Astrocyte of the cerebellum (primary cell): ENCODE results near the gene CRISPLD2.

Experiments used
- DNase-seq: peaks from one replicate; pipeline ENCODE4 v3.0.0-alpha.2; 2011; ENCODE audit warnings: low read depth
- H3K4me3 ChIP-seq: 2 replicates; pipeline ENCODE4 v1.5.1; 2011; ENCODE audit warnings: mild to moderate bottlenecking, low read depth, low read length, moderate library complexity
- in situ Hi-C: cut with HindIII; loops from 2 replicates; pipeline ENCODE4 v1.10.0; 2017; ENCODE audit warnings: low sequenced_read_pairs
- TF ChIP-seq, protein P1 (sequence below): IDR thresholded peaks from 2 replicates; pipeline ENCODE4 v1.5.1; 2012; ENCODE audit warnings: low read length, low read depth, moderate library complexity, mild to moderate bottlenecking; ENCODE audit errors: missing control alignments

Gene CRISPLD2

GRCh38 chr16:84890427-84890826, 70.6 kb downstream of the CRISPLD2 start:
- in situ Hi-C loops = no loop called here
- TF ChIP-seq, protein P1, sequence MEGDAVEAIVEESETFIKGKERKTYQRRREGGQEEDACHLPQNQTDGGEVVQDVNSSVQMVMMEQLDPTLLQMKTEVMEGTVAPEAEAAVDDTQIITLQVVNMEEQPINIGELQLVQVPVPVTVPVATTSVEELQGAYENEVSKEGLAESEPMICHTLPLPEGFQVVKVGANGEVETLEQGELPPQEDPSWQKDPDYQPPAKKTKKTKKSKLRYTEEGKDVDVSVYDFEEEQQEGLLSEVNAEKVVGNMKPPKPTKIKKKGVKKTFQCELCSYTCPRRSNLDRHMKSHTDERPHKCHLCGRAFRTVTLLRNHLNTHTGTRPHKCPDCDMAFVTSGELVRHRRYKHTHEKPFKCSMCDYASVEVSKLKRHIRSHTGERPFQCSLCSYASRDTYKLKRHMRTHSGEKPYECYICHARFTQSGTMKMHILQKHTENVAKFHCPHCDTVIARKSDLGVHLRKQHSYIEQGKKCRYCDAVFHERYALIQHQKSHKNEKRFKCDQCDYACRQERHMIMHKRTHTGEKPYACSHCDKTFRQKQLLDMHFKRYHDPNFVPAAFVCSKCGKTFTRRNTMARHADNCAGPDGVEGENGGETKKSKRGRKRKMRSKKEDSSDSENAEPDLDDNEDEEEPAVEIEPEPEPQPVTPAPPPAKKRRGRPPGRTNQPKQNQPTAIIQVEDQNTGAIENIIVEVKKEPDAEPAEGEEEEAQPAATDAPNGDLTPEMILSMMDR = no peak
- H3K4me3 ChIP-seq = no peak overlapping the region
- no peak for DNase-seq

- in situ Hi-C loops = no loop called here
- DNase-seq = no peak
- H3K4me3 ChIP-seq = no peak overlapping the region
- TF ChIP-seq, protein P1 = no peak
Measured at GRCh38 chr16:84891149-84891795, 71.5 kb downstream of the CRISPLD2 start.

DNA sequence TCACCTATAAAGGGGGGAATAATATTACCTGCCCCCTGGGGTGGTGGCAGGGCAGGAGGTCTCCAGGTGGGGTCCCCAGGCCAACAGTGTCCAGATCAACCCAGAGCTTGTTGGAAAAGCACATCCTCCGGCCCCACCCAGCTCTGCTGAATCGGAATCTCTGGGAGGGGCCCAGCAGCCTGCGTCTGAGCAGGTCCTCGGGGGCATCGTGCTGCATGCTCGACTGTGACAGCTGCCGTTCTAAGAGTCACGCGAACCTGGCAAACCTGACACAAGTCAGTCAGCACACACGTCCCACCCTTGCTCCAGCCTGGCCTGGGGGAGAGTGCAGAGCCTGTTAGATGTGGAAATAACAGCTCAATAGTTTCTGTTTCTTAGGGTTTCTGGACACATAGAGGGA, 72.3 kb downstream of the CRISPLD2 start:
- H3K4me3 ChIP-seq = no peak overlapping the region
- TF ChIP-seq, protein P1 = no peak
- DNase-seq = no peak
- in situ Hi-C loops = no loop called here

- DNase-seq = no peak
- H3K4me3 ChIP-seq = no peak overlapping the region
- in situ Hi-C loops = no loop called here
- TF ChIP-seq, protein P1 = no peak
Measured at GRCh38 chr16:84893467-84893848, 73.7 kb downstream of the CRISPLD2 start.

DNA sequence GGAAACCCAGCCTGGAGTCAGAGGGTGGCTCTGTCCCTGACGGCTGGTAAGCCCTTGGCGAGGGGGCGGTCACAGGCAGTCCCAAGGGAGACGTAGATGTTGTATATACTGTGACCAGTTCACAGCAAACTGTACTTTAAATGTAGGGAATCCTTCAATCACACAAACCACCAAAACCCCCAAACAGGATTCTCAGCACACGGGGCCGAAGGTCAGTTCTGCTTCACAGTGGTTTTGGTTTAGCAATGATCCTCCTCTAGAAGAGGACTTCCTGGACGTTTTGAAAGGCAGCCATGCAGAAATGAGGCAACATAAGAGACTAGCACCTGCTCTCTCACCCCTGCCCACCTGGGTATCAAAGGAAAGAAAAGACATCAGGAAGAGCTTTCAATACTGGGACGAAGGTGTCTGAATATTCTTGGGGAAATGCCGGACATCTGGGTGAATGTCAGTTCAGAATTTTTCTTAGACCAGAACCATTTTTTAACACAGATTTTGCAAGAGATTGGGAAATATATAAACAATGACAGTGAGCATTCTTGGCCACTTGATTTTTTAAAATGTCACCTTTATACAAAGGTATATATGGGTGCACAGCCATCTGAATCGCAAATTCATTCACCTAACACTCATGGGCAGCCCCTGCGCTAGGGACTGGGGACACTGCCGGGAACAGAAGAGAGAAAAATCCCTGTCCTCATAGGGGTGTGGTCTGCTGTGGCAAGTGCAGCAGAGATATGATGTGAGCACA, 74.2 kb downstream of the CRISPLD2 start:
- H3K4me3 ChIP-seq = no peak overlapping the region
- TF ChIP-seq, protein P1 = no peak
- in situ Hi-C loops = no loop called here
- DNase-seq = no peak

DNA sequence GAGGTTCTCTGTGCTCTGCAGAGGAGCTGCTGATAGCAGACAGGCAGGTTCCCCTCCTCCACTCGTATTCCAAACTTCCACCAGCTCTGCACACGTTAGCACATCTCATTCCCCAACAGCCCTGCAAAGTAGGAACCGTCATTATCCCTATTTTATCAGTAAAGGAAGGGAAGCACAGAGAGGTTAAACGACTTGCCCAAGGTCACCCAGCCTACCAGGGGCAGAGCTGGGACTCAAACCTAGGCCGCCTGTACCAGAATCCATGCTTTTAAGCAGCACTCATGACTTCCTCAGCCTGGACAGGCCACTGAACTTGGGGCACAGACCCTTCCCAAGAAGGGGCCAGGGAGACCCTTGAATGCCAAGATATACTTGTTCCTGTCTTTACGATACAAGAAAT, 75.2 kb downstream of the CRISPLD2 start:
- TF ChIP-seq, protein P1 = no peak
- in situ Hi-C loops = no loop called here
- H3K4me3 ChIP-seq = no peak overlapping the region
- DNase-seq = no peak
